SU-DHL-6 (cell line): ENCODE data around the gene TMEM117.
A peak's percentile ranks its signal among the peaks of the same experiment; 100 is the strongest.

Source experiments
- H2AFZ ChIP-seq: fragments of 200-600 bp; sonication (generic); 2 replicates; pipeline ENCODE4 v1.6.1; 2014; ENCODE audit warnings: low read depth, mild to moderate bottlenecking, moderate library complexity, mixed read lengths, antibody characterized with exemption, low read length; ENCODE audit not compliant: severe bottlenecking
- H3F3A ChIP-seq: fragments of 200-600 bp; shearing (Covaris generic); 2 replicates; pipeline ENCODE4 v1.6.0; 2016; ENCODE audit warnings: antibody characterized with exemption, mild to moderate bottlenecking; ENCODE audit not compliant: insufficient read depth
- H3K27ac ChIP-seq: fragments of 200-600 bp; sonication (generic); 2 replicates; pipeline ENCODE4 v1.5.1; 2016; ENCODE audit warnings: low read depth, mild to moderate bottlenecking, low read length, moderate library complexity, mixed read lengths
- H3K27me3 ChIP-seq: fragments of 200-600 bp; sonication (generic), shearing (Covaris generic); 2 replicates; pipeline ENCODE4 v1.6.0; 2014; ENCODE audit warnings: mild to moderate bottlenecking, low read length
- H3K36me3 ChIP-seq: fragments of 200-600 bp; sonication (generic); 2 replicates; pipeline ENCODE4 v1.6.1; 2014; ENCODE audit warnings: mild to moderate bottlenecking, low read length, mixed read lengths
- H3K4me2 ChIP-seq: fragments of 300-600, 200-600 bp; shearing (Covaris generic), sonication (generic); 2 replicates; pipeline ENCODE4 v1.6.0; 2014; ENCODE audit warnings: low read length, low read depth, mild to moderate bottlenecking; ENCODE audit not compliant: poor library complexity, severe bottlenecking
- H3K4me3 ChIP-seq: fragments of 200-600 bp; sonication (generic); 2 replicates; pipeline ENCODE4 v1.5.1; 2014; ENCODE audit warnings: antibody characterized with exemption, low read length, mild to moderate bottlenecking, mixed read lengths; ENCODE audit not compliant: insufficient read depth, poor library complexity, severe bottlenecking
- H3K79me2 ChIP-seq: fragments of 200-600 bp; sonication (generic); 2 replicates; pipeline ENCODE4 v1.6.1; 2014; ENCODE audit warnings: mild to moderate bottlenecking, low read length, moderate library complexity; ENCODE audit not compliant: insufficient read depth
- H3K9ac ChIP-seq: fragments of 200-600 bp; sonication (generic); 2 replicates; pipeline ENCODE4 v1.7.0; 2014; ENCODE audit warnings: mild to moderate bottlenecking, low read length
- H3K9me2 ChIP-seq: fragments of 200-600 bp; sonication (generic); replicated peaks from 2 replicates; pipeline ENCODE4 v1.6.1; 2014; ENCODE audit warnings: low read length; ENCODE audit not compliant: insufficient read depth
- H3K9me3 ChIP-seq: fragments of 200-600 bp; sonication (generic); 2 replicates; pipeline ENCODE4 v1.6.1; 2014; ENCODE audit warnings: low read length, mixed read lengths; ENCODE audit not compliant: insufficient read depth
- H4K20me1 ChIP-seq: fragments of 200-600 bp; sonication (generic); 2 replicates; pipeline ENCODE4 v1.6.1; 2014; ENCODE audit warnings: low read depth, mild to moderate bottlenecking, antibody characterized with exemption, low read length, moderate library complexity, mixed read lengths
- EZH2phosphoT487 ChIP-seq: fragments of 200-600 bp; sonication (generic), shearing (Covaris generic); conservative IDR thresholded peaks from 2 replicates; pipeline ENCODE4 v1.6.1; 2018; ENCODE audit warnings: mild to moderate bottlenecking, antibody characterized with exemption, low read length, moderate library complexity, mixed read lengths
- TF ChIP-seq, protein P1 (sequence below): fragments of 200-600 bp; sonication (generic); IDR thresholded peaks from one replicate; pipeline ENCODE4 v1.5.1; 2017; ENCODE audit warnings: antibody characterized with exemption, mild to moderate bottlenecking, low read length, moderate library complexity; ENCODE audit not compliant: insufficient read depth, poor library complexity, severe bottlenecking

Gene TMEM117

DNA sequence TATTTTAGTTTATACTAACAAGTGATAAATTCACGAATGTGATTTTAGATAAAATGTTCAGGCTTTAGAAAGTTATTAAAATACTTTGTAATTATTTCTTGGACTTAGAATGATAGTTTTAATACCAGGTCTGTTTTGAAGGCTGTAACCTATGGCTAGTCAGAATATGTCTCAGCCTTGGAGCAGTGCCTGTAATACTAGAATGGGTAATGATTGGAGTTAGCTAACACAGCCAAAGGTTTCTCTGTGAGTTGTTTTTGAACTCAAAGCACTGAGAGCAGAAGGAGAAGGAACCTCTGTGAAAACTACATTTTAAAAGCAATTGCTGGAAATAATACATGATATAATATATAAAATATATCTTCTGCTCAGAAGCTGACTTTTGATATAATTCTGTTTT, 110.1 kb downstream of the TMEM117 start:
- H3K27me3 ChIP-seq = no peaks in the 10 kb centered on the region
- H3K27ac ChIP-seq = no peak overlapping the region
- no peak overlapping the region for H3K4me3 ChIP-seq
- TF ChIP-seq EZH2phosphoT487 = no peak
- TF ChIP-seq, protein P1, sequence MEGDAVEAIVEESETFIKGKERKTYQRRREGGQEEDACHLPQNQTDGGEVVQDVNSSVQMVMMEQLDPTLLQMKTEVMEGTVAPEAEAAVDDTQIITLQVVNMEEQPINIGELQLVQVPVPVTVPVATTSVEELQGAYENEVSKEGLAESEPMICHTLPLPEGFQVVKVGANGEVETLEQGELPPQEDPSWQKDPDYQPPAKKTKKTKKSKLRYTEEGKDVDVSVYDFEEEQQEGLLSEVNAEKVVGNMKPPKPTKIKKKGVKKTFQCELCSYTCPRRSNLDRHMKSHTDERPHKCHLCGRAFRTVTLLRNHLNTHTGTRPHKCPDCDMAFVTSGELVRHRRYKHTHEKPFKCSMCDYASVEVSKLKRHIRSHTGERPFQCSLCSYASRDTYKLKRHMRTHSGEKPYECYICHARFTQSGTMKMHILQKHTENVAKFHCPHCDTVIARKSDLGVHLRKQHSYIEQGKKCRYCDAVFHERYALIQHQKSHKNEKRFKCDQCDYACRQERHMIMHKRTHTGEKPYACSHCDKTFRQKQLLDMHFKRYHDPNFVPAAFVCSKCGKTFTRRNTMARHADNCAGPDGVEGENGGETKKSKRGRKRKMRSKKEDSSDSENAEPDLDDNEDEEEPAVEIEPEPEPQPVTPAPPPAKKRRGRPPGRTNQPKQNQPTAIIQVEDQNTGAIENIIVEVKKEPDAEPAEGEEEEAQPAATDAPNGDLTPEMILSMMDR = no peak
- no peak overlapping the region for H3K4me2 ChIP-seq
- no peaks in the 10 kb centered on the region for H4K20me1 ChIP-seq
- H3K9me3 ChIP-seq = no peaks in the 10 kb centered on the region
- no peak overlapping the region for H3K9ac ChIP-seq
- H3K9me2 ChIP-seq = no peaks in the 10 kb centered on the region
- H3K79me2 ChIP-seq = no peaks in the 10 kb centered on the region
- no peaks in the 10 kb centered on the region for H3F3A ChIP-seq
- no peak overlapping the region for H2AFZ ChIP-seq
- no peaks in the 10 kb centered on the region for H3K36me3 ChIP-seq

DNA sequence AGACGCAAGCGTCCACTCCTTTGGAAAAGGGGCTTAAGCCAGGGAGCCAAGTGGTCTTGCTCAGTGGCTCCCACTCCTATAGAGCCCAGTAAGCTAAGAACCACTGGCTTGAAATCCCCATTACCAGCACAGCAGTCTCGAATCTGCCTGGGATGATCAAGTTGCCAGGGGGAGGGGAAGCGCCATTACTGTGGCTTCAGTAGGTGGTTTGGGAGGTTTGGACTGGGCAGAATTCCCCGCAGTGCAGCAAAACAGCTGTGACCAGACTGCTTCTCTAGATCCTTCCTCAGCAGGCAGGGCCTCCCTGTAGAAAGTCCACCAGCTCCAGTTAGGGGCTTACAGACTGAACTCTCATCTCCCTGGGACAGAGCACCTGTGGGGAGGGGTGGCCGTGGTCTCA, 115.4 kb downstream of the TMEM117 start:
- Histone ChIP-seq H3K4me2 (no peak overlapping the region), H4K20me1 (no peaks in the 10 kb centered on the region), H3K9me3 (no peaks in the 10 kb centered on the region), H3K9me2 (no peaks in the 10 kb centered on the region), H3K27me3 (no peaks in the 10 kb centered on the region), H3K9ac (no peak overlapping the region), H3K36me3 (no peaks in the 10 kb centered on the region), H3F3A (no peaks in the 10 kb centered on the region), H3K4me3 (no peak overlapping the region), H2AFZ (no peak overlapping the region), H3K79me2 (no peaks in the 10 kb centered on the region), H3K27ac (no peak overlapping the region)
- TF ChIP-seq EZH2phosphoT487 = no peak
- TF ChIP-seq, protein P1 = no peak

DNA sequence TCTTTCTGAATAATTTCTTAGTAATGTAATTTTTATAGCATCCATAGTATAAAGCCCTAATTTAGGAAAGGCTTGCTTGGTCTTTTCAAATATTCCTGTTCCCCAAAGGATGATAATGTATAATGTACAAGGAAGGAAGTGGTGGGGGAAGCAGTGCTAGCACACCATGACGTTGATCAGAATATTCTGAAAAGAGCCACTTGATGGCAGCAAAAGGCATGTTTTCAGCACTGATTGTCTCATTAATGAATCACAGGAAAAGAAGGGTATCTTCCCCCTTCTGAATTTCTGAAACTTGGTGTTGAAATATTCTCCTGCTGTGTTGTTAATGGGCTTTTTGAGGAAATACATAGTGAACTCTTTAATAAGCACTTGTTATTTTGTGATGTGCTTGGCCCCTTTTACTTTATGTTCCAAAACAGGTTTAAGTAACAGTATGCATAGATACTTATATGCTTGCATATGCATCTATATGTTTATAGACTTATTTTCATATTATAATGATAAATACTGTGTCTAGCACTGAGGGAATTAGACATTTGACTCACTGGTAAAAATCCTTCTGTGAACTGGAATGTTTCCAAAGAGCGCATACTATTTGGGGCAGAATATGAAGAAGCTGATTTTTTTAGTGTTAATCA, 122.0 kb downstream of the TMEM117 start:
- H3K4me3 ChIP-seq = no peak overlapping the region
- no peaks in the 10 kb centered on the region for H3K36me3 ChIP-seq
- no peaks in the 10 kb centered on the region for H3K9me2 ChIP-seq
- no peak overlapping the region for H3K9ac ChIP-seq
- H3K9me3 ChIP-seq = no peaks in the 10 kb centered on the region
- TF ChIP-seq, protein P1 = peak; percentile 11
- no peak for TF ChIP-seq EZH2phosphoT487
- H3F3A ChIP-seq = no peaks in the 10 kb centered on the region
- H3K79me2 ChIP-seq = no peaks in the 10 kb centered on the region
- H3K27ac ChIP-seq = no peak overlapping the region
- no peak overlapping the region for H2AFZ ChIP-seq
- no peaks in the 10 kb centered on the region for H3K27me3 ChIP-seq
- no peak overlapping the region for H3K4me2 ChIP-seq
- H4K20me1 ChIP-seq = no peaks in the 10 kb centered on the region
